HepG2 (cell line): ENCODE measurements around the gene SLC27A1.

Experiments
- CHD2 ChIP-seq: IDR thresholded peaks from 2 replicates; pipeline ENCODE4 v1.6.1; 2011; ENCODE audit warnings: low read depth, low read length, improper control_type of control experiment
- EP300 ChIP-seq, 3 experiments: sonication (generic) in 1 of 3; formaldehyde crosslinking in 1 of 3; IDR thresholded peaks; 2 replicates each; pipeline versions ENCODE4 v1.5.1 to v1.6.1; 2011 to 2020; ENCODE audit warnings: low read depth in 2 of 3, low read length in 2 of 3, borderline replicate concordance in 1 of 3, improper control_type of control experiment in 1 of 3, mild to moderate bottlenecking in 1 of 3, missing genetic modification reagents in 1 of 3, moderate library complexity in 1 of 3
- KLF13 ChIP-seq: sonication (generic); formaldehyde crosslinking; IDR thresholded peaks from 2 replicates; pipeline ENCODE4 v1.4.0; 2020; ENCODE audit warnings: mild to moderate bottlenecking, missing genetic modification reagents
- NCOA1 ChIP-seq: sonication (generic); formaldehyde crosslinking; IDR thresholded peaks from 2 replicates; pipeline ENCODE4 v1.9.0; 2021; ENCODE audit warnings: missing genetic modification reagents
- PHF20 ChIP-seq: sonication (generic); formaldehyde crosslinking; IDR thresholded peaks from 2 replicates; pipeline ENCODE4 v1.5.0; 2020; ENCODE audit warnings: mild to moderate bottlenecking, missing genetic modification reagents
- PHF21A ChIP-seq: sonication (generic); formaldehyde crosslinking; IDR thresholded peaks from 2 replicates; pipeline ENCODE4 v1.5.0; 2020; ENCODE audit warnings: mild to moderate bottlenecking, missing genetic modification reagents
- RAD21 ChIP-seq: fragments of 450-650 bp; formaldehyde crosslinking; IDR thresholded peaks from 2 replicates; pipeline ENCODE4 v1.5.0; 2020; ENCODE audit warnings: mild to moderate bottlenecking
- YY1 ChIP-seq: IDR thresholded peaks from 2 replicates; pipeline ENCODE4 v1.6.1; 2011; ENCODE audit warnings: low read length, low read depth, moderate library complexity, mild to moderate bottlenecking; ENCODE audit not compliant: insufficient read depth, insufficient replicate concordance
- ZBTB26 ChIP-seq: IDR thresholded peaks from 2 replicates; pipeline ENCODE4 v1.6.1; 2016; ENCODE audit warnings: missing compliant biosample characterization, missing genetic modification reagents, borderline replicate concordance
- ZBTB43 ChIP-seq: sonication (generic); formaldehyde crosslinking; conservative IDR thresholded peaks from 2 replicates; pipeline ENCODE4 v1.4.0; 2020; ENCODE audit warnings: missing genetic modification reagents
- ZNF501 ChIP-seq: sonication (generic); formaldehyde crosslinking; IDR thresholded peaks from 2 replicates; pipeline ENCODE4 v1.5.1; 2020; ENCODE audit warnings: mild to moderate bottlenecking, moderate library complexity, missing genetic modification reagents
- TF ChIP-seq, protein P1 (sequence below): sonication (generic); formaldehyde crosslinking; IDR thresholded peaks from 2 replicates; pipeline ENCODE4 v1.4.0; 2020; ENCODE audit warnings: missing genetic modification reagents
- TF ChIP-seq, protein P2 (sequence below): sonication (generic); formaldehyde crosslinking; IDR thresholded peaks from 2 replicates; pipeline ENCODE4 v1.4.0; 2020; ENCODE audit warnings: mild to moderate bottlenecking, missing genetic modification reagents
- TF ChIP-seq, protein P3 (sequence below): sonication (generic); formaldehyde crosslinking; conservative IDR thresholded peaks from 2 replicates; pipeline ENCODE4 v1.4.0; 2020; ENCODE audit warnings: mild to moderate bottlenecking, missing genetic modification reagents, moderate library complexity

DNA sequence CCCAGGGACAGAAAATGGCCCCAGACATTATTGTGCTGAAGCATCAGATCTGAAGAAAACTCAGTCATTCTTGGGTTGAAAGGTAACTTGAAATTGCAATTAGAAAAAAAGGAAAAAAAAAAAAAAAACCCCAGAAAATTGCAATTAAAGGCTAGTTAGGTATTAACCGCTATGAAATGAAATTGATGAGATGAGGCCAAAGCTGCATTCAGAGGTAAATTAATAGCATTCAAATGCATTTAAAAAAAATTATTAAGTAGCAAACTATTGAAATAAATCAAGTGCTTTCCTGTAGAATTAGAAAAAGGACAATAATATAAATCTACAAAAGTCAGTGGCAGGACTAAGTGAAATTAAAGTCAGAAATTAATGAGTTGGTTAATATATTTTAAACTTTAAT lies 47.6 kb downstream of the SLC27A1 start:
- TF ChIP-seq NCOA1 (no peak), CHD2 (no peak), PHF20 (no peak), RAD21 (CRISPR knock-in tag) (no peak), ZBTB43 (CRISPR knock-in tag) (no peak), YY1 (no peak), KLF13 (CRISPR knock-in tag) (no peak), ZNF501 (no peak), ZBTB26 (no peak), EP300 (IDR thresholded peaks at IDR 0.05; ENCODE audit: low read depth in 2 of 2, low read length in 2 of 2) (no peak), EP300 (CRISPR knock-in tag; IDR thresholded peaks at IDR 0.05; ENCODE audit: borderline replicate concordance) (no peak), PHF21A (CRISPR knock-in tag) (no peak)
- TF ChIP-seq, protein P1, sequence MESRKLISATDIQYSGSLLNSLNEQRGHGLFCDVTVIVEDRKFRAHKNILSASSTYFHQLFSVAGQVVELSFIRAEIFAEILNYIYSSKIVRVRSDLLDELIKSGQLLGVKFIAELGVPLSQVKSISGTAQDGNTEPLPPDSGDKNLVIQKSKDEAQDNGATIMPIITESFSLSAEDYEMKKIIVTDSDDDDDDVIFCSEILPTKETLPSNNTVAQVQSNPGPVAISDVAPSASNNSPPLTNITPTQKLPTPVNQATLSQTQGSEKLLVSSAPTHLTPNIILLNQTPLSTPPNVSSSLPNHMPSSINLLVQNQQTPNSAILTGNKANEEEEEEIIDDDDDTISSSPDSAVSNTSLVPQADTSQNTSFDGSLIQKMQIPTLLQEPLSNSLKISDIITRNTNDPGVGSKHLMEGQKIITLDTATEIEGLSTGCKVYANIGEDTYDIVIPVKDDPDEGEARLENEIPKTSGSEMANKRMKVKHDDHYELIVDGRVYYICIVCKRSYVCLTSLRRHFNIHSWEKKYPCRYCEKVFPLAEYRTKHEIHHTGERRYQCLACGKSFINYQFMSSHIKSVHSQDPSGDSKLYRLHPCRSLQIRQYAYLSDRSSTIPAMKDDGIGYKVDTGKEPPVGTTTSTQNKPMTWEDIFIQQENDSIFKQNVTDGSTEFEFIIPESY (CRISPR knock-in tag) = no peak
- TF ChIP-seq, protein P2, sequence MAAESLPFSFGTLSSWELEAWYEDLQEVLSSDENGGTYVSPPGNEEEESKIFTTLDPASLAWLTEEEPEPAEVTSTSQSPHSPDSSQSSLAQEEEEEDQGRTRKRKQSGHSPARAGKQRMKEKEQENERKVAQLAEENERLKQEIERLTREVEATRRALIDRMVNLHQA = no peak
- TF ChIP-seq, protein P3, sequence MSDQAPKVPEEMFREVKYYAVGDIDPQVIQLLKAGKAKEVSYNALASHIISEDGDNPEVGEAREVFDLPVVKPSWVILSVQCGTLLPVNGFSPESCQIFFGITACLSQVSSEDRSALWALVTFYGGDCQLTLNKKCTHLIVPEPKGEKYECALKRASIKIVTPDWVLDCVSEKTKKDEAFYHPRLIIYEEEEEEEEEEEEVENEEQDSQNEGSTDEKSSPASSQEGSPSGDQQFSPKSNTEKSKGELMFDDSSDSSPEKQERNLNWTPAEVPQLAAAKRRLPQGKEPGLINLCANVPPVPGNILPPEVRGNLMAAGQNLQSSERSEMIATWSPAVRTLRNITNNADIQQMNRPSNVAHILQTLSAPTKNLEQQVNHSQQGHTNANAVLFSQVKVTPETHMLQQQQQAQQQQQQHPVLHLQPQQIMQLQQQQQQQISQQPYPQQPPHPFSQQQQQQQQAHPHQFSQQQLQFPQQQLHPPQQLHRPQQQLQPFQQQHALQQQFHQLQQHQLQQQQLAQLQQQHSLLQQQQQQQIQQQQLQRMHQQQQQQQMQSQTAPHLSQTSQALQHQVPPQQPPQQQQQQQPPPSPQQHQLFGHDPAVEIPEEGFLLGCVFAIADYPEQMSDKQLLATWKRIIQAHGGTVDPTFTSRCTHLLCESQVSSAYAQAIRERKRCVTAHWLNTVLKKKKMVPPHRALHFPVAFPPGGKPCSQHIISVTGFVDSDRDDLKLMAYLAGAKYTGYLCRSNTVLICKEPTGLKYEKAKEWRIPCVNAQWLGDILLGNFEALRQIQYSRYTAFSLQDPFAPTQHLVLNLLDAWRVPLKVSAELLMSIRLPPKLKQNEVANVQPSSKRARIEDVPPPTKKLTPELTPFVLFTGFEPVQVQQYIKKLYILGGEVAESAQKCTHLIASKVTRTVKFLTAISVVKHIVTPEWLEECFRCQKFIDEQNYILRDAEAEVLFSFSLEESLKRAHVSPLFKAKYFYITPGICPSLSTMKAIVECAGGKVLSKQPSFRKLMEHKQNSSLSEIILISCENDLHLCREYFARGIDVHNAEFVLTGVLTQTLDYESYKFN = no peak
